IMR-90 (cell line): ENCODE data around the gene ZNF786.

Experiments used
- BHLHE40 ChIP-seq: fragments of 150-350 bp; IDR thresholded peaks from 2 replicates; pipeline ENCODE4 v1.6.1; 2016; ENCODE audit warnings: mild to moderate bottlenecking, low read depth, low read length
- CEBPB ChIP-seq: IDR thresholded peaks from 2 replicates; pipeline ENCODE4 v1.6.1; 2012; ENCODE audit warnings: low read depth, low read length, improper control_type of control experiment
- CHD1 ChIP-seq: IDR thresholded peaks from 2 replicates; pipeline ENCODE4 v1.6.1; 2012; ENCODE audit warnings: low read depth, low read length, improper control_type of control experiment
- FOS ChIP-seq: fragments of 150-350 bp; IDR thresholded peaks from 2 replicates; pipeline ENCODE4 v1.6.1; 2016; ENCODE audit warnings: low read depth, low read length
- MXI1 ChIP-seq: IDR thresholded peaks from 2 replicates; pipeline ENCODE4 v1.6.1; 2012; ENCODE audit warnings: low read depth, mild to moderate bottlenecking, low read length, moderate library complexity, borderline replicate concordance
- POLR2A ChIP-seq: IDR thresholded peaks from 2 replicates; pipeline ENCODE4 v1.6.1; 2012; ENCODE audit warnings: mild to moderate bottlenecking, low read depth, low read length
- RAD21 ChIP-seq: IDR thresholded peaks from 2 replicates; pipeline ENCODE4 v1.6.1; 2012; ENCODE audit warnings: low read length, improper control_type of control experiment
- RCOR1 ChIP-seq: IDR thresholded peaks from 2 replicates; pipeline ENCODE4 v1.6.1; 2012; ENCODE audit warnings: mild to moderate bottlenecking, low read length, improper control_type of control experiment; ENCODE audit not compliant: insufficient replicate concordance
- RFX5 ChIP-seq: IDR thresholded peaks from 2 replicates; pipeline ENCODE4 v1.8.0; 2012; ENCODE audit warnings: low read depth, mild to moderate bottlenecking, low read length, moderate library complexity
- SMC3 ChIP-seq: fragments of 150-350 bp; IDR thresholded peaks from 2 replicates; pipeline ENCODE4 v1.6.1; 2016; ENCODE audit warnings: low read depth, mild to moderate bottlenecking, antibody characterized with exemption, low read length, moderate library complexity
- TF ChIP-seq, protein P1 (sequence below): conservative IDR thresholded peaks from 2 replicates; pipeline ENCODE4 v1.5.1; 2012; ENCODE audit warnings: mild to moderate bottlenecking, low read depth, low read length, improper control_type of control experiment
- TF ChIP-seq, protein P2 (sequence below): fragments of 150-350 bp; IDR thresholded peaks from 2 replicates; pipeline ENCODE4 v1.6.1; 2016; ENCODE audit warnings: low read depth, mild to moderate bottlenecking, low read length, moderate library complexity, borderline replicate concordance
- TF ChIP-seq, protein P3 (sequence below): fragments of 150-350 bp; IDR thresholded peaks from 2 replicates; pipeline ENCODE4 v1.6.1; 2017; ENCODE audit warnings: mild to moderate bottlenecking, antibody characterized with exemption, low read length, low read depth

DNA sequence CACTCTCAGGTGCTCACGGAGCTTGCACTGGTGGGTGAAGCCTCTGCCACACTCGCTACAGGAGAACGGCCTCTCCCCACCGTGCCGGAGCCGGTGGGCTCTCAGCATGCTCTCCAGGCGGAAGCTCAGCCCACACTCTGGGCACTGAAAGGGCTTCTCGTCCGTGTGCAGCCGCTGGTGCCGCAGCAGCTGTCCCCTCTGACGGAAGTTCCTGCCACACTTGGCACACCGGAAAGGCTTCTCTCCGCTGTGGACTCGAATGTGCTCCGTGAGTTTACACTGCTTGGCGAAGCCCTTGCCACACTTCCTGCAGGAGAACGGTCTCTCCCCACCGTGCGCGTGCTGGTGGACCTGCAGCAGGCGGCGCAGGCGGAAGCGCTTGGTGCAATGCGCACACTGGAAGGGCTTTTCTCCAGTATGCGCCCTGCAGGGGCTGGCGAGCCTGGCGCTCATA lies 19.3 kb downstream of the ZNF786 start:
- TF ChIP-seq, protein P1, sequence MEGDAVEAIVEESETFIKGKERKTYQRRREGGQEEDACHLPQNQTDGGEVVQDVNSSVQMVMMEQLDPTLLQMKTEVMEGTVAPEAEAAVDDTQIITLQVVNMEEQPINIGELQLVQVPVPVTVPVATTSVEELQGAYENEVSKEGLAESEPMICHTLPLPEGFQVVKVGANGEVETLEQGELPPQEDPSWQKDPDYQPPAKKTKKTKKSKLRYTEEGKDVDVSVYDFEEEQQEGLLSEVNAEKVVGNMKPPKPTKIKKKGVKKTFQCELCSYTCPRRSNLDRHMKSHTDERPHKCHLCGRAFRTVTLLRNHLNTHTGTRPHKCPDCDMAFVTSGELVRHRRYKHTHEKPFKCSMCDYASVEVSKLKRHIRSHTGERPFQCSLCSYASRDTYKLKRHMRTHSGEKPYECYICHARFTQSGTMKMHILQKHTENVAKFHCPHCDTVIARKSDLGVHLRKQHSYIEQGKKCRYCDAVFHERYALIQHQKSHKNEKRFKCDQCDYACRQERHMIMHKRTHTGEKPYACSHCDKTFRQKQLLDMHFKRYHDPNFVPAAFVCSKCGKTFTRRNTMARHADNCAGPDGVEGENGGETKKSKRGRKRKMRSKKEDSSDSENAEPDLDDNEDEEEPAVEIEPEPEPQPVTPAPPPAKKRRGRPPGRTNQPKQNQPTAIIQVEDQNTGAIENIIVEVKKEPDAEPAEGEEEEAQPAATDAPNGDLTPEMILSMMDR: no peak
- TF ChIP-seq CEBPB (no peak), RAD21 (no peak), POLR2A (no peak), RCOR1 (no peak), CHD1 (no peak), BHLHE40 (no peak), SMC3 (no peak), FOS (no peak), RFX5 (no peak), MXI1 (no peak)
- TF ChIP-seq, protein P2, sequence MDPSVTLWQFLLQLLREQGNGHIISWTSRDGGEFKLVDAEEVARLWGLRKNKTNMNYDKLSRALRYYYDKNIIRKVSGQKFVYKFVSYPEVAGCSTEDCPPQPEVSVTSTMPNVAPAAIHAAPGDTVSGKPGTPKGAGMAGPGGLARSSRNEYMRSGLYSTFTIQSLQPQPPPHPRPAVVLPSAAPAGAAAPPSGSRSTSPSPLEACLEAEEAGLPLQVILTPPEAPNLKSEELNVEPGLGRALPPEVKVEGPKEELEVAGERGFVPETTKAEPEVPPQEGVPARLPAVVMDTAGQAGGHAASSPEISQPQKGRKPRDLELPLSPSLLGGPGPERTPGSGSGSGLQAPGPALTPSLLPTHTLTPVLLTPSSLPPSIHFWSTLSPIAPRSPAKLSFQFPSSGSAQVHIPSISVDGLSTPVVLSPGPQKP: no peak
- TF ChIP-seq, protein P3, sequence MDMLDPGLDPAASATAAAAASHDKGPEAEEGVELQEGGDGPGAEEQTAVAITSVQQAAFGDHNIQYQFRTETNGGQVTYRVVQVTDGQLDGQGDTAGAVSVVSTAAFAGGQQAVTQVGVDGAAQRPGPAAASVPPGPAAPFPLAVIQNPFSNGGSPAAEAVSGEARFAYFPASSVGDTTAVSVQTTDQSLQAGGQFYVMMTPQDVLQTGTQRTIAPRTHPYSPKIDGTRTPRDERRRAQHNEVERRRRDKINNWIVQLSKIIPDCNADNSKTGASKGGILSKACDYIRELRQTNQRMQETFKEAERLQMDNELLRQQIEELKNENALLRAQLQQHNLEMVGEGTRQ: no peak
